Progenitor cell of endocrine pancreas (in vitro differentiated cells): Measurements from ENCODE around the gene SMTNL1. TPM values are rescaled to one million over a fixed set of nuclear protein-coding genes. Genes with fewer than 3 reads are reported as not detected.

Experiments used
- DNase-seq: peaks from one replicate; pipeline ENCODE4 v3.0.0; 2021; ENCODE audit warnings: low spot score; ENCODE audit not compliant: unreplicated experiment
- H3K27ac Mint-ChIP-seq: 2 replicates; pipeline ENCODE4 v1.8.0; 2021; ENCODE audit warnings: mild to moderate bottlenecking, moderate library complexity, mixed read lengths
- H3K27me3 Mint-ChIP-seq: 2 replicates; pipeline ENCODE4 v1.8.0; 2021; ENCODE audit warnings: mixed read lengths
- H3K36me3 Mint-ChIP-seq: 2 replicates; pipeline ENCODE4 v1.8.0; 2022; ENCODE audit warnings: mixed read lengths; ENCODE audit not compliant: insufficient read depth
- H3K4me1 Mint-ChIP-seq: 2 replicates; pipeline ENCODE4 v1.8.0; 2021; ENCODE audit warnings: low read depth, mixed read lengths
- H3K4me3 Mint-ChIP-seq: 2 replicates; pipeline ENCODE4 v1.8.0; 2021; ENCODE audit warnings: low read depth, mild to moderate bottlenecking, moderate library complexity, mixed read lengths
- H3K9me3 Mint-ChIP-seq: 2 replicates; pipeline ENCODE4 v1.8.0; 2021; ENCODE audit warnings: low read depth, mixed read lengths
- CTCF ChIP-seq: fragments of 200-600 bp; sonication (generic); IDR thresholded peaks from one replicate; pipeline ENCODE4 v1.5.0; 2021; ENCODE audit warnings: antibody characterized with exemption, mild to moderate bottlenecking; ENCODE audit not compliant: unreplicated experiment
- total RNA-seq: library from RNA; stranded (reverse); gene quantifications from 2 replicates; pipeline ENCODE4 v1.2.1, GENCODE V29; 2021

Gene SMTNL1
- total RNA-seq, 1 donor from 2014 or later: not detected

GRCh38 chr11:57599381-57599780 is 62.0 kb downstream of the SMTNL1 start:
- TF ChIP-seq CTCF: no peak
- H3K27me3 Mint-ChIP-seq: no peaks in the 10 kb centered on the region
- peaks cover 26% of the 10 kb centered on the region for H3K4me1 Mint-ChIP-seq
- H3K36me3 Mint-ChIP-seq: peaks cover 14% of the 10 kb centered on the region
- no peaks in the 10 kb centered on the region for H3K9me3 Mint-ChIP-seq
- no peak for DNase-seq
- H3K4me3 Mint-ChIP-seq: peak overlapping the region; percentile 73
- peak overlapping the region; percentile 82 for H3K27ac Mint-ChIP-seq

Other genes starting within 250 kb of the SMTNL1 start
- gene TNKS1BP1, start 212.6 kb upstream of the SMTNL1 start, total RNA-seq: 99.8 and 108 TPM in 2 replicates
- 126 and 131 TPM in 2 replicates for gene SSRP1, start 201.7 kb upstream of the SMTNL1 start, total RNA-seq
- gene P2RX3, start 199.2 kb upstream of the SMTNL1 start, total RNA-seq: not detected in 2 replicates
- gene PRG3, start 156.4 kb upstream of the SMTNL1 start, total RNA-seq: not detected in 2 replicates
- gene PRG2, start 146.9 kb upstream of the SMTNL1 start, total RNA-seq: not detected in 2 replicates
- 21.5 and 24.6 TPM in 2 replicates for gene SLC43A3, start 110.5 kb upstream of the SMTNL1 start, total RNA-seq
- gene RTN4RL2, start 77.1 kb upstream of the SMTNL1 start, total RNA-seq: 1.9 and 2.1 TPM in 2 replicates
- 46.9 and 48.5 TPM in 2 replicates for gene SLC43A1, start 21.9 kb upstream of the SMTNL1 start, total RNA-seq
- 63.4 and 63.5 TPM in 2 replicates for gene TIMM10, start 6.8 kb upstream of the SMTNL1 start, total RNA-seq
- gene UBE2L6, start 30.1 kb downstream of the SMTNL1 start, total RNA-seq: 30.6 and 34.3 TPM in 2 replicates
- gene SERPING1, start 60.1 kb downstream of the SMTNL1 start, total RNA-seq: 190 and 196 TPM in 2 replicates
- gene YPEL4, start 112.3 kb downstream of the SMTNL1 start, total RNA-seq: 0.22 TPM in 2 replicates
- gene CLP1, start 120.2 kb downstream of the SMTNL1 start, total RNA-seq: 22.0 and 22.2 TPM in 2 replicates
- gene ZDHHC5, start 130.5 kb downstream of the SMTNL1 start, total RNA-seq: 56.7 and 60.1 TPM in 2 replicates
- 24.2 and 24.4 TPM in 2 replicates for gene MED19, start 174.6 kb downstream of the SMTNL1 start, total RNA-seq
- 82.7 and 82.9 TPM in 2 replicates for gene TMX2, start 175.0 kb downstream of the SMTNL1 start, total RNA-seq
- gene SELENOH, start 203.9 kb downstream of the SMTNL1 start, total RNA-seq: 206 and 223 TPM in 2 replicates
- gene BTBD18, start 214.2 kb downstream of the SMTNL1 start, total RNA-seq: not detected in 2 replicates
- 346 and 367 TPM in 2 replicates for gene CTNND1, start 224.2 kb downstream of the SMTNL1 start, total RNA-seq